ENCODE results near the gene SEC61B. TPM values are rescaled to one million over a fixed set of nuclear protein-coding genes. Genes with fewer than 3 reads are reported as not detected.

SEC61B gene
- total RNA-seq, 1 donor from 2014 or later = 108 TPM

- no peak for DNase-seq
These were observed 16.2 kb downstream of the SEC61B start for GRCh38 chr9:99238331-99238730.

DNA sequence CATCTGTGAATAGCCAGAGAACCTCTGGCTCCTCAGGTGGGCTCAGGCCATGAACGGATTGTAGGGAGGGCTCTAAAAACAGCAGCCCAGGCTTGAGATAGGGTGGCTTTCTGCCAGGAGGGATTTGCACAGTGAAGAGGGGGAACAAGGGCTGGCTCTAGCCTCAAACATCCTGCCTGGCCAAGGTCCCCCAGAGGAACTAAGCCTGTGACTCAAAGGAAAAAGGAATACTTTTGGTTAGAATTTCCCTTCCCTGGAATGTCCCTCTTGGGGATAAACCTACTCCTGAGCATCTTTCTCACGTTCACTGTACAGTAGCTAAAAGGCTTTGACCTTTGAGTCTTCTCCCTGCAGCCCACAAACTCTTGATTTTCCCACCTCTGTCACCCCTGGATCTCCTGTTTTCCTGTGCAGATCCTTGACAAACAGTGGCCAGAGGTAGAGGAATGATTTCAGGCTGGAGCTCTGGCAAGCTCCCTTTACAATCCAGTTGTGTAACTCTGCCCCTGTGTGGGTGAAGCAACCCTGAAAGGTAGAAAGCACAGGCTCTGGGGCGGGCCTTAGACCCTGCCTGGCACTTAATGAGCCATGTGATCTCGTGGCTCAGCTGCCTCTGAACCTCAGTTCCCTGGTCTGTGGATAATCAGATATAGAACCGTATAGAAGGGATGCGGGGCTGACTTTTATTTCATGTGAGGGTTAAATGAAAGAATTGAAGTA, 17.4 kb downstream of the SEC61B start:
- DNase-seq = no peak

DNA sequence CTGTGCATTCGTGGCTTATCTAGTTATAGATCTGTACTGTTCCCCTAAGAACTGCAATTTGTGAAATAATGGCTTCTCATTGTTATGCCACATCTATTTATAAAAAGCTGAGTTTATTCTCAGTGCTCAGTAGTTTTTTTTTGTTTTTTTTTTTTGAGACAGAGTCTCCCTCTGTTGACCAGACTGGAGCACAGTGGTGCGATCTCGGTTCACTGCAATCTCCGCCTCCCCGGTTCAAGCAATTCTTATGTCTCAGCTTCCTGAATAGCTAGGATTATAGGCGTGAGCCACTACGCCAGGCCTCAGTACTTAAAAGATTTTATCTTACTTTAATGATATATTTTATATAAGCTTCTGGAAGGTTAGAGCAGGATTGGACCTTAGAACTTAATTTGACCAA, 19.0 kb downstream of the SEC61B start:
- DNase-seq = peak; percentile 65

DNA sequence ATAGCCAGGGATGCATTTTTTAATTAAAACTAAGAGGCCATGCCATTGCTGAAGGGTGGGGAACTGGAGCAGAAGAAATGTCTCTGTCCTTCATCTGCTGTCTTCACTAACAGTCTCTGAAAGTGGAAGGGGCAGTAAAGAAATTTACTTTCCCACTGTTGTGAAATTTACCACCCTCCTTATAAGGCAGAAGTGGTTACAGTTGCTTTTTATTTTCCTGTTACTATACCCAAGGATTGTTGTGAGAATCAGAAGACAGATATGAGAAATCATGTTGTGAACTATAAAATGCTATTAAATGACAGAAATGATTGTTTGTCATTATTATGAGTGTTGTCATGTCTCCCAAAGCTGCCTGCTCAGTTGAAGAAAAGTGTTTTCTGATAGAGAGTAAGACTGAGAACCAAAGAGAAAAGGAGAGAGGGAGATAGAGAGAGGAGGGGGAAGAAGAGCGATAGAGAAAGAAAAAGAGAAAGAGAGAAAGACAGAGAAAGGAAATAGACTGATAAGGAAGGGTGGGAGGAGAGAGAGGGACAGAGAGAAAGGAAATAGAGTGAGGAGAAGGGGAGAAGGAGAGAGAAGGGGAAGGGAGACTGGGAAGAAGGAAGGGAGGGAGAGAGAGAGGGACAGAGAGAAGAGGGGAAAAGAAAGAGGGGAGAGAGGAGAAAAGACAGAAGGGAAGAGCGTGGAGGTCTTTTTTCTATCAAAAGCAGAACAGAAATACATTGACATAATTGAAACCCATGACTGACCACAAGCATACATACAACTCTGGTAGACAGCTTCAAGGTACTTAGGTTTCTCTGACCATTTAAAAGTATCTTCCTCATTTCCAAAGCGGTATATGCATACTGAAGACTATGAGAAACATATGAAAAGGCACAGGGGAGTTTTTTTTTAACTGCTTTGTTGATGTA, 22.5 kb downstream of the SEC61B start:
- no peak for DNase-seq

GRCh38 chr9:99249619-99250018, 27.5 kb downstream of the SEC61B start:
- DNase-seq = no peak

DNA sequence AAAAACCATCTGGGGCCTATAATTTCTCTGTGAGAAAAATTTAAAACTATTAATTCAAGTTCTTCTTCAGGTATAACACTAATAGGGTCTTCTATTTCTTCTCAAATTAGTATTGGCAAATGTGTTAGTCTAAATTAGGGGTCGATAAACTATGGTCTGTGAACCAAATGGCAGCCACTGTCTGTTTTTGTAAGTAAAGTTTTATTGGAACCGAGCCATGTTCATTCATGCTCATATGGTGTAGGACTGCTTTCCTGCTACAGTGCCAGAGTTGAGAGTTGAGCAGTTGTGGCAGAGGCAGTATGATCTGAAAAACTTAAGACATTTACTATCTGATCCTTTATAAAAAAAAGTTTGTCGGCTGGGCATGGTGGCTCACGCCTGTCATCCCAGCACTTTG, 29.1 kb downstream of the SEC61B start:
- DNase-seq = no peak

DNA sequence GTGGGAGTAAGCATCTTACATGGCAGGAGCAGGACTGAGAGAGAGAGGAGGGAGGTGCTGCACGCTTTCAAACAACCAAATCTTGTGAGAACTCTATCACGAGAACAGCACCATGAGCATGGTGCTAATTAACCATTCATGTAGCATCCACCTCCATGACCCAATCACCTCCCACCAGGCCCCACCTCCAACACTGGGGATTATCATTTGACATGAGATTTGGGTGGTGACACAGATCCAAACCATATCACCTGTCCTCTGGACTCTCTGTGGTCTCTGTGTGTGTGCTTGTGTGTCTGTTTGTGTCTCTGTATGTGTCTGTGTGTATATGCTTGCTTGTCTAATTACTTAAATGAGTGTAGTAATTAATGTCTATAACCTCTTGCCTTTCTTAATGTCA, 31.1 kb downstream of the SEC61B start:
- no peak for DNase-seq

GRCh38 chr9:99253772-99254431, 31.8 kb downstream of the SEC61B start:
- DNase-seq = no peak

GRCh38 chr9:99255651-99256050, 33.6 kb downstream of the SEC61B start:
- peak; percentile 35 for DNase-seq

- no peak for DNase-seq
These were observed 35.8 kb downstream of the SEC61B start for GRCh38 chr9:99257723-99258389.

- DNase-seq = peak; percentile 45
These were observed 37.3 kb downstream of the SEC61B start for GRCh38 chr9:99259231-99259918.

- no peak for DNase-seq
These were observed 39.8 kb downstream of the SEC61B start for GRCh38 chr9:99261923-99262322.

DNA sequence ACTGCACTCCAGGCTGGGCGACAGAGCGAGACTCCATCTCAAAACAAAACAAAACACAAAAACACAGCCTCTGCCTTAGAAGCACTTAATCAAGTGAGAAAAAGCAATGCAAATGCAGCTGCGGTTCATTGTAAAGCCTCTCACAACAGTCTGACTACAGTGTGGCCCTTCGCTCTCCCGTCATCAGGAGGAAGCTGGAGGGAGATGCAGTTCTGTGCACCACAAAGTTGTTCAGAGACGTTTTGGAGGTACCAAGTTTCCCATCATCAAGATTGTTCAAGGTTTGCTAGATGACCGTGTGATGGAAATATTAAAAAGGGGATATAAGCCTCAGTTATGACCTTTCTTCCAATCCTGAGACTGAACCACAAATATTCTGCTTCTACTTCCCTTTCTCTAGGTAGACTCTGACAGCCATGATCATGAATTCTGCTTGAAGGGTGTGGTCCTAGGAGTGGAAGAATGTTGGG, 40.9 kb downstream of the SEC61B start:
- DNase-seq = no peak

GRCh38 chr9:99264070-99264680, 42.1 kb downstream of the SEC61B start:
- peak; percentile 42 for DNase-seq

DNA sequence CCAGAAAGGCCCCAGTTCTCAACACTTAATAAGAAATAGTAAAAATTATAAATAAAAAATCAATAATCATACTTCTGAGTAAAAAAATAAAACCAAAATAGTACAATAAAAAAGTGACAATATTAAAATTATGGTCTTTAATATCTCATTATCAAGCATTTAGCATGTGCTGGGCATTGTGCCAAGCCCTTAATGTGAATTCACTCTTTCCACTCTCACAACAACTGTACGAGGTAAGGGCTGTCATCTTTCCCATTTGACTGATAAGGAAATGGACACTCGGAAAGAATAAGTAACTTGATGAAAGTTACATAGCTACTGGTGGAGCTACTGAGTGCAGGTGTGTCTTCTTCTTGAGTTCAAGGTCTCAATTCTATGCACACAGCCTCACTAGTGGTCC, 43.6 kb downstream of the SEC61B start:
- no peak for DNase-seq

DNA sequence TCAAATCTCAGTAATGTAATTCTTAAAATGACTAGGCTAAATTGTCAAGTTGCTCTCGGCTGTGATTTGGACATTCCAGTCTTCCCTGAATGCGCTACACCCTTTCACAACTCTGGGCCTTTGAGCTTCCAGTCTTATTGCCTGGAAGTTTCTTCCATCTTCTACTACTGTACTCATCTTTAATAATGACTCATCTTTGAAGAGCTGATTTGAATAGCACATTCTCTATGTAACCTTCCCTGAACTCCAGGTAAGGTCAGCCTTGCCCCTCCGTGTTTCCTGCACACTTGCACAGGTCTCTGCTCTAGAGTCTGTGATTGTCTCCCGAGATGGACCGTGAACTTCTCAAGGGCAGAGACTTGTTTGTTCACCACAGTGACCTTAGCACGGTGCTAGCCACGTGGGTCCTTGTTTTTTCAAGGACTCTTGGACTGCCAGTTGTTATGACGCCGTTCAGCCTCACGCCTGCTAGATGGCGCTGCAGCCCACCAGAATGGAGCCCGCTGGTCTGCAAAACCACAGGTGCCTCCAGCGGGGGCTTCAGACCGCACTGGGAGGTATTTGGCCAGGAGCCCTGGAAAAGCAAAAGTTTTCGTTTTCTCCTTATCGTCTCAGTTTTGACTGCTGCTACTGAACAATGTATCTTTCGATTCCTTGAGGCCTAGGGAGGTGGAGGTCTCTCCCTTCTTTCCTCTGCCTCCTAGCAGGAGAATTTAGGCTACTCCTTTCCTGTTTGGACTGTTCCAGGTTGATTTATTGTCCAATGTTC, 44.4 kb downstream of the SEC61B start:
- peak; percentile 83 for DNase-seq

- peak; percentile 28 for DNase-seq
These were observed 47.3 kb downstream of the SEC61B start for GRCh38 chr9:99269416-99269815.

DNA sequence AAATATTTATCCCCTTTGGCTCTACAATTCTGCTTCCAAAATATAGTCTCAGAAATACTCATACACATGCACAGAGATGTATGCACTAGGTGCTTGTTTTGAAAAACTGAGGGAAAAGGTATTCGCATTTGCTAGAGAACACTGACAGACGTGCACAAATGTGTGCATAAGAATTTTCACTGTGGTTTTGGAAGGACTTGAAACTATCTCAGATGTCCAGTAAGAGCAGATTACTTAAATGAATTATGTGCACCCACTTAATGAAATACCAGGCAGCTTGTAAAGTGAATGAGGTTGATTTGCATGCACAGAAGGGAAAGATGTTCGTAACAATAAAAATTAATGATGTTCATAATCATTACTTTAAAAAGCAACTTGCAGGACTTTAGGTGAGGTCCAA, 48.4 kb downstream of the SEC61B start:
- DNase-seq = no peak

- DNase-seq = no peak
These were observed 50.8 kb downstream of the SEC61B start for GRCh38 chr9:99272836-99273235.

GRCh38 chr9:99274016-99274415, 51.9 kb downstream of the SEC61B start:
- DNase-seq = no peak

- no peak for DNase-seq
These were observed 52.4 kb downstream of the SEC61B start for GRCh38 chr9:99274495-99274894.
